Trophoblast cell (in vitro differentiated cells and primary cell): ENCODE measurements around the gene ZNF462.

Source experiments
- DNase-seq, 2 donors: peaks; one replicate each; pipeline ENCODE4 v3.0.0-alpha.2; 2016
- H2AFZ ChIP-seq: 2 replicates; pipeline ENCODE4 v1.6.1; 2013; ENCODE audit warnings: low read length, moderate library complexity, mild to moderate bottlenecking; ENCODE audit not compliant: insufficient read depth, poor library complexity
- H2AK5ac ChIP-seq: 2 replicates; pipeline ENCODE4 v1.6.1; 2013; ENCODE audit warnings: mild to moderate bottlenecking, low read length
- H2BK120ac ChIP-seq: 2 replicates; pipeline ENCODE4 v1.6.1; 2013; ENCODE audit warnings: low read length, mild to moderate bottlenecking, moderate library complexity; ENCODE audit not compliant: insufficient read depth, poor library complexity
- H2BK12ac ChIP-seq: 2 replicates; pipeline ENCODE4 v1.6.1; 2013; ENCODE audit warnings: mild to moderate bottlenecking, low read length, moderate library complexity
- H2BK5ac ChIP-seq: 2 replicates; pipeline ENCODE4 v1.6.1; 2013; ENCODE audit warnings: low read length, low read depth, moderate library complexity, mild to moderate bottlenecking; ENCODE audit not compliant: poor library complexity
- H3K14ac ChIP-seq: 2 replicates; pipeline ENCODE4 v1.6.1; 2013; ENCODE audit warnings: mild to moderate bottlenecking, low read length
- H3K18ac ChIP-seq: 2 replicates; pipeline ENCODE4 v1.6.1; 2013; ENCODE audit warnings: mild to moderate bottlenecking, low read length
- H3K23ac ChIP-seq: 2 replicates; pipeline ENCODE4 v1.6.1; 2013; ENCODE audit warnings: low read length
- H3K27ac ChIP-seq: 2 replicates; pipeline ENCODE4 v1.5.1; 2013; ENCODE audit warnings: low read depth, mild to moderate bottlenecking, inconsistent platforms, low read length, moderate library complexity
- H3K27me3 ChIP-seq: 2 replicates; pipeline ENCODE4 v1.6.1; 2013; ENCODE audit warnings: inconsistent platforms, mild to moderate bottlenecking, low read length, moderate library complexity; ENCODE audit not compliant: insufficient read depth
- H3K36me3 ChIP-seq, 2 experiments: 1 replicate in 1 of 2; 2 replicates in 1 of 2; pipeline ENCODE4 v1.6.1; 2013; ENCODE audit warnings: low read length in 2 of 2, mild to moderate bottlenecking in 2 of 2, moderate library complexity in 1 of 2; ENCODE audit not compliant: insufficient read depth in 2 of 2, control insufficient read depth in 1 of 2
- H3K4ac ChIP-seq: 2 replicates; pipeline ENCODE4 v1.6.1; 2013; ENCODE audit warnings: low read depth, mild to moderate bottlenecking, low read length, moderate library complexity
- H3K4me1 ChIP-seq, 2 experiments: 1 replicate in 1 of 2; 2 replicates in 1 of 2; pipeline ENCODE4 v1.6.1; 2013; ENCODE audit warnings: low read length in 2 of 2, mild to moderate bottlenecking in 2 of 2, moderate library complexity in 1 of 2; ENCODE audit not compliant: insufficient read depth in 2 of 2, control insufficient read depth in 1 of 2
- H3K4me2 ChIP-seq: 2 replicates; pipeline ENCODE4 v1.6.1; 2013; ENCODE audit warnings: inconsistent platforms, mild to moderate bottlenecking, low read length, moderate library complexity
- H3K4me3 ChIP-seq: 2 replicates; pipeline ENCODE4 v1.5.1; 2013; ENCODE audit warnings: mild to moderate bottlenecking, low read depth, low read length, inconsistent platforms
- H3K79me1 ChIP-seq: one replicate; pipeline ENCODE4 v1.6.1; 2013; ENCODE audit warnings: low read length
- H3K79me2 ChIP-seq: 2 replicates; pipeline ENCODE4 v1.6.1; 2013; ENCODE audit warnings: low read length, mild to moderate bottlenecking; ENCODE audit not compliant: control insufficient read depth, insufficient read depth, poor library complexity
- H3K9ac ChIP-seq: 2 replicates; pipeline ENCODE4 v1.6.1; 2013; ENCODE audit warnings: mild to moderate bottlenecking, low read length
- H3K9me3 ChIP-seq: 2 replicates; pipeline ENCODE4 v1.6.1; 2013; ENCODE audit warnings: low read depth, mild to moderate bottlenecking, control low read depth, inconsistent platforms, low read length; ENCODE audit not compliant: insufficient read depth
- H4K12ac ChIP-seq: 2 replicates; pipeline ENCODE4 v1.6.1; 2013; ENCODE audit warnings: low read depth, mild to moderate bottlenecking, low read length, moderate library complexity
- H4K8ac ChIP-seq: 2 replicates; pipeline ENCODE4 v1.6.1; 2013; ENCODE audit warnings: low read depth, mild to moderate bottlenecking, low read length, moderate library complexity
- H4K91ac ChIP-seq: one replicate; pipeline ENCODE4 v1.6.1; 2013; ENCODE audit warnings: low read depth, mild to moderate bottlenecking, low read length, moderate library complexity
- WGBS: extraction: QIAGEN DNeasy Blood & Tissue Kit; methylation state at CpG from one replicate; pipeline ENCODE4 v1.1.7; 2013; ENCODE audit warnings: missing lambda C conversion rate; ENCODE audit not compliant: insufficient read length, insufficient coverage; ENCODE audit errors: extremely low coverage; 5-methylcytosine and 5-hydroxymethylcytosine counted together

The ZNF462 gene

DNA sequence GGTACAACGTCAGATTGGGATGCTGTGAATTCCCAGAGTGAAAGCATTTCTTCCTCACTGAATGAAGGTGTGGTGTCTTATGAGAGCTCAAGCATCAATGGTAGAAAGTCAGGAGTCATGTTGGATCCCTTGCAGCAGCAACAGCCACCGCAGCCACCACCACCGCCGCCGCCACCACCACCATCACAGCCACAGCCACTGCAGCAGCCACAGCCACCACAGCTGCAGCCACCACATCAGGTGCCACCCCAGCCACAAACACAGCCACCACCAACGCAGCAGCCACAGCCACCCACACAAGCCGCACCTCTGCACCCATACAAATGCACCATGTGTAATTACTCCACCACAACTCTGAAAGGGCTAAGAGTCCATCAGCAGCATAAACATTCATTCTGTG, 62.4 kb downstream of the ZNF462 start:
- H3K79me1 ChIP-seq = peaks cover 9% of the 10 kb centered on the region
- H3K9me3 ChIP-seq = peaks cover 6% of the 10 kb centered on the region
- no peak overlapping the region for H3K14ac ChIP-seq
- H3K4me1 ChIP-seq = peaks cover 19% of the 10 kb centered on the region in 2 experiments
- DNase-seq = no peak
- H3K4ac ChIP-seq = no peak overlapping the region
- H2BK120ac ChIP-seq = no peak overlapping the region
- H3K4me3 ChIP-seq = peak overlapping the region; percentile 13
- H3K4me2 ChIP-seq = no peak overlapping the region
- peaks cover 50 to 65% of the 10 kb centered on the region in 2 experiments for H3K36me3 ChIP-seq
- no peak overlapping the region for H3K27ac ChIP-seq
- H4K12ac ChIP-seq = no peak overlapping the region
- no peak overlapping the region for H4K8ac ChIP-seq
- no peak overlapping the region for H2AK5ac ChIP-seq
- H3K9ac ChIP-seq = no peak overlapping the region
- H2BK5ac ChIP-seq = no peak overlapping the region
- H2AFZ ChIP-seq = no peak overlapping the region
- H3K18ac ChIP-seq = peak overlapping the region; percentile 45
- no peaks in the 10 kb centered on the region for H3K27me3 ChIP-seq
- H2BK12ac ChIP-seq = no peak overlapping the region
- H4K91ac ChIP-seq = no peak overlapping the region
- peaks cover 3% of the 10 kb centered on the region for H3K79me2 ChIP-seq
- WGBS = no CpG with 5 or more reads among the region's 7 CpGs
- H3K23ac ChIP-seq = no peak overlapping the region

DNA sequence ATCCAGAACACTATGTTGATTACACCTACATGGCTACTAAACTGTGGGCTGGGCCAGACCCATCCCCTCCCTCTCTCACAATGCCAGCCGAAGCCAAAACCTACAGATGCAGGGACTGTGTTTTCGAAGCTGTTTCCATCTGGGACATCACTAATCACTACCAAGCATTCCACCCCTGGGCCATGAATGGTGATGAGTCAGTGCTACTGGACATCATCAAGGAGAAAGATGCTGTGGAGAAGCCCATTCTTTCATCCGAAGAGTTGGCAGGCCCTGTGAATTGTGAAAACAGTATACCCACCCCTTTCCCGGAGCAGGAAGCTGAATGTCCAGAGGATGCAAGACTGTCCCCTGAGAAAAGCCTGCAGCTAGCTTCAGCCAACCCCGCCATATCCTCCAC, 65.0 kb downstream of the ZNF462 start:
- Histone ChIP-seq H4K12ac (no peak overlapping the region), H2BK12ac (no peak overlapping the region), H3K4ac (no peak overlapping the region), H4K91ac (no peak overlapping the region), H3K36me3 (peaks cover 64 to 86% of the 10 kb centered on the region in 2 experiments), H3K23ac (no peak overlapping the region), H3K4me2 (no peak overlapping the region), H3K79me1 (no peaks in the 10 kb centered on the region), H2AK5ac (no peak overlapping the region), H3K4me3 (no peak overlapping the region), H3K14ac (no peak overlapping the region), H3K4me1 (peaks cover 13 to 16% of the 10 kb centered on the region in 2 experiments), H4K8ac (no peak overlapping the region), H2AFZ (no peak overlapping the region), H3K79me2 (peaks cover 3% of the 10 kb centered on the region), H3K18ac (peak overlapping the region; percentile 51), H2BK5ac (no peak overlapping the region), H3K9ac (no peak overlapping the region), H2BK120ac (no peak overlapping the region), H3K27ac (peak overlapping the region; percentile 0), H3K27me3 (no peaks in the 10 kb centered on the region), H3K9me3 (peaks cover 6% of the 10 kb centered on the region)
- no CpG with 5 or more reads among the region's 5 CpGs for WGBS
- peak in 1 of 2 donors; percentile 34 for DNase-seq

DNA sequence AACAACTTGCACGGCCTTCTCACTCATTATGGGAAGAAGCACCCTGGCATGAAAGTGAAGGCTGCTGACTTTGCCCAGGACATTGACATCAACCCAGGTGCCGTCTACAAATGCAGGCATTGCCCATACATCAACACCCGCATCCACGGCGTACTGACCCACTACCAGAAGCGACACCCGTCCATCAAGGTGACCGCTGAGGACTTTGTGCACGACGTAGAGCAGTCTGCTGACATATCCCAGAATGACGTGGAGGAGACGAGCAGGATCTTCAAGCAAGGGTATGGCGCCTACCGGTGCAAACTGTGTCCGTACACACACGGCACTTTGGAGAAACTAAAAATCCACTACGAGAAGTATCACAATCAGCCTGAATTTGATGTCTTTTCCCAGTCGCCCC, 65.4 kb downstream of the ZNF462 start:
- Histone ChIP-seq H2BK120ac (no peak overlapping the region), H4K8ac (no peak overlapping the region), H3K14ac (no peak overlapping the region), H2BK12ac (no peak overlapping the region), H3K27me3 (no peaks in the 10 kb centered on the region), H3K9me3 (peaks cover 6% of the 10 kb centered on the region), H2AFZ (no peak overlapping the region), H3K27ac (no peak overlapping the region), H3K4me2 (no peak overlapping the region), H3K18ac (peak overlapping the region; percentile 51), H2AK5ac (no peak overlapping the region), H3K4ac (peak overlapping the region; percentile 57), H3K36me3 (peaks cover 61 to 84% of the 10 kb centered on the region in 2 experiments), H4K91ac (no peak overlapping the region), H4K12ac (no peak overlapping the region), H3K23ac (no peak overlapping the region), H3K79me1 (no peaks in the 10 kb centered on the region), H2BK5ac (no peak overlapping the region), H3K4me1 (peaks cover 13 to 16% of the 10 kb centered on the region in 2 experiments), H3K4me3 (no peak overlapping the region), H3K9ac (no peak overlapping the region), H3K79me2 (peaks cover 3% of the 10 kb centered on the region)
- no CpG with 5 or more reads among the region's 18 CpGs for WGBS
- no peak for DNase-seq

DNA sequence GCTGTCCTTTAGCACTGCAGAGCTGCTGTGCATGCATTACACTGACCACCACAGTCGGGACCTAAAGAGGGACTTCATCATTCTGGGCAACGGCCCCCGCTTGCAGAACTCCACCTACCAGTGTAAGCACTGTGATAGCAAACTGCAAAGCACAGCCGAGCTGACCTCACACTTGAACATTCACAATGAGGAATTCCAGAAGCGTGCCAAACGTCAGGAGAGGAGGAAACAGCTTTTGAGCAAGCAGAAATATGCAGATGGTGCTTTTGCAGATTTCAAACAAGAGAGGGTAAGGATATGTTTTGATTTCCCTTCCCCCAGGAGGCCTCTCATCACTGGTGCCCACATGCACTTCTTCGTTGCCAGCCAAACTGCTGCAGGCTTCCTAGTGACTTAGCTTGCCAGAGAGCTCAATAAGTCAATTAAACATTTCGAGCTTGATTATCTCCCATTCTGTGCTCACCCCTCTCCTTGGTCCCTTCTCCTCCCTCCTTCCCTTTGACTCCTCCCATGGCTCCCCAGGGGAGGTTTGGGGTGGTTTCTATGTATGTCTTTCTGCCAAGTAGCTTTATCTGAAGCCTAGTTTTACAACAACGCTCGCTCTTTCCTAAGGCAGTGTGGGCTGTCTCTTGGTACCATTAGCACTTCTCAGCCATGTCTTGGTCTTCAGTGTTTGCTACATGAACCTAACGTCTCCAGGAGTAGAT, 66.7 kb downstream of the ZNF462 start:
- Histone ChIP-seq H2AFZ (no peak overlapping the region), H3K14ac (no peak overlapping the region), H2BK5ac (no peak overlapping the region), H3K4me2 (no peak overlapping the region), H3K4ac (no peak overlapping the region), H3K4me3 (no peak overlapping the region), H3K27me3 (no peaks in the 10 kb centered on the region), H3K23ac (no peak overlapping the region), H3K4me1 (peaks cover 13 to 16% of the 10 kb centered on the region in 2 experiments), H2BK12ac (no peak overlapping the region), H3K18ac (peak overlapping the region; percentile 25), H4K8ac (no peak overlapping the region), H3K36me3 (peaks cover 57 to 77% of the 10 kb centered on the region in 2 experiments), H3K79me2 (peaks cover 3% of the 10 kb centered on the region), H4K91ac (no peak overlapping the region), H2AK5ac (no peak overlapping the region), H3K27ac (no peak overlapping the region), H4K12ac (no peak overlapping the region), H2BK120ac (no peak overlapping the region), H3K79me1 (no peaks in the 10 kb centered on the region), H3K9ac (no peak overlapping the region), H3K9me3 (peaks cover 6% of the 10 kb centered on the region)
- WGBS = no CpG with 5 or more reads among the region's 11 CpGs
- no peak for DNase-seq
